ENCODE data around the gene GATAD2A.

DNA sequence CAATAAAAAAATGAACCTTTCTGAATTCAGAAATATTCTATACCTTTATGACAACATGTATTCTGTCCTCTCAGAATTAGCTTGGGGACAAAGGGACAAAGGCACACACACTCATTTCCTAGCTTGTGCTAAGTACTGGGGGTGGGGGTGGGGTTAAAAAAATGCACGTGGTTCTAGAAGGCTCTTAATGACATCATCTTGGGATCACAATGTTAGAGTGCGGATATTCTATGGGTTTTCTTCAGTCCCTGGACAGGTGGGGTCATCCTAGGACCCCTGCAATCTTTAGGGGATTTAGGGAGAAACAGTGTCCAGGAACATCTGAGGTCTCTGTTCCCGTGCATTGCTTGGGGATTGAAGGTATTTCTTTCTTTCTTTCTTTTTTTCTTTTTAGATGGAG, 21.8 kb downstream of the GATAD2A start:
- TF ChIP-seq POLR2A (IDR thresholded peaks at IDR 0.05; ENCODE audit: low read depth) = no peak
- TF ChIP-seq, protein P1, sequence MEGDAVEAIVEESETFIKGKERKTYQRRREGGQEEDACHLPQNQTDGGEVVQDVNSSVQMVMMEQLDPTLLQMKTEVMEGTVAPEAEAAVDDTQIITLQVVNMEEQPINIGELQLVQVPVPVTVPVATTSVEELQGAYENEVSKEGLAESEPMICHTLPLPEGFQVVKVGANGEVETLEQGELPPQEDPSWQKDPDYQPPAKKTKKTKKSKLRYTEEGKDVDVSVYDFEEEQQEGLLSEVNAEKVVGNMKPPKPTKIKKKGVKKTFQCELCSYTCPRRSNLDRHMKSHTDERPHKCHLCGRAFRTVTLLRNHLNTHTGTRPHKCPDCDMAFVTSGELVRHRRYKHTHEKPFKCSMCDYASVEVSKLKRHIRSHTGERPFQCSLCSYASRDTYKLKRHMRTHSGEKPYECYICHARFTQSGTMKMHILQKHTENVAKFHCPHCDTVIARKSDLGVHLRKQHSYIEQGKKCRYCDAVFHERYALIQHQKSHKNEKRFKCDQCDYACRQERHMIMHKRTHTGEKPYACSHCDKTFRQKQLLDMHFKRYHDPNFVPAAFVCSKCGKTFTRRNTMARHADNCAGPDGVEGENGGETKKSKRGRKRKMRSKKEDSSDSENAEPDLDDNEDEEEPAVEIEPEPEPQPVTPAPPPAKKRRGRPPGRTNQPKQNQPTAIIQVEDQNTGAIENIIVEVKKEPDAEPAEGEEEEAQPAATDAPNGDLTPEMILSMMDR (IDR thresholded peaks at IDR 0.05) = no peak

All from esophagus muscularis mucosa (tissue), 3 donors.